HepG2 (cell line): ENCODE data around the gene RTEL1. TPM values are rescaled to one million over a fixed set of nuclear protein-coding genes. Genes with fewer than 3 reads are reported as not detected.

ENCODE experiments used
- ARNTL ChIP-seq: sonication (generic); formaldehyde crosslinking; IDR thresholded peaks from 2 replicates; pipeline ENCODE4 v1.4.0; 2020; ENCODE audit warnings: mild to moderate bottlenecking, missing genetic modification reagents
- BHLHE40 ChIP-seq: IDR thresholded peaks from 2 replicates; pipeline ENCODE4 v1.6.1; 2011; ENCODE audit warnings: low read length, improper control_type of control experiment
- BORCS8-MEF2B ChIP-seq: sonication (generic); formaldehyde crosslinking; IDR thresholded peaks from 2 replicates; pipeline ENCODE4 v1.8.0; 2022; ENCODE audit warnings: mild to moderate bottlenecking, missing genetic modification reagents
- CBX5 ChIP-seq: sonication (generic); formaldehyde crosslinking; IDR thresholded peaks from 2 replicates; pipeline ENCODE4 v1.4.0; 2020; ENCODE audit warnings: missing genetic modification reagents, borderline replicate concordance
- CHD4 ChIP-seq: fragments of 200-600 bp; sonication (generic); IDR thresholded peaks from 2 replicates; pipeline ENCODE4 v1.7.0; 2017; ENCODE audit warnings: mild to moderate bottlenecking, low read length, borderline replicate concordance
- CTCF ChIP-seq: sonication (generic); formaldehyde crosslinking; IDR thresholded peaks from 2 replicates; pipeline ENCODE4 v1.5.0; 2020; ENCODE audit warnings: mild to moderate bottlenecking, missing genetic modification reagents, moderate library complexity
- FOXM1 ChIP-seq: sonication (generic); formaldehyde crosslinking; IDR thresholded peaks from 2 replicates; pipeline ENCODE4 v1.5.0; 2020; ENCODE audit warnings: missing genetic modification reagents
- FOXP1 ChIP-seq, 2 experiments: fragments of 450-650 bp in 1 of 2; IDR thresholded peaks; 2 replicates each; pipeline ENCODE4 v1.6.1; 2017 to 2018; ENCODE audit warnings: antibody characterized with exemption in 1 of 2
- FOXP4 ChIP-seq: sonication (generic); formaldehyde crosslinking; IDR thresholded peaks from 2 replicates; pipeline ENCODE4 v1.4.0; 2020; ENCODE audit warnings: missing genetic modification reagents
- NFE2 ChIP-seq: sonication (generic); formaldehyde crosslinking; IDR thresholded peaks from 2 replicates; pipeline ENCODE4 v1.4.0; 2020; ENCODE audit warnings: missing genetic modification reagents
- PHB2 ChIP-seq: fragments of 450-650 bp; IDR thresholded peaks from 2 replicates; pipeline ENCODE4 v1.6.1; 2018; ENCODE audit not compliant: partially characterized antibody
- PREB ChIP-seq: sonication (generic); formaldehyde crosslinking; IDR thresholded peaks from 2 replicates; pipeline ENCODE4 v1.4.0; 2020; ENCODE audit warnings: missing genetic modification reagents
- REPIN1 ChIP-seq: sonication (generic); formaldehyde crosslinking; IDR thresholded peaks from 2 replicates; pipeline ENCODE4 v1.8.0; 2022; ENCODE audit warnings: missing genetic modification reagents, low read depth, mild to moderate bottlenecking, borderline replicate concordance
- UBTF ChIP-seq: sonication (generic); formaldehyde crosslinking; IDR thresholded peaks from 2 replicates; pipeline ENCODE4 v1.4.0; 2020; ENCODE audit warnings: mild to moderate bottlenecking, missing genetic modification reagents
- YY1 ChIP-seq: IDR thresholded peaks from 2 replicates; pipeline ENCODE4 v1.6.1; 2011; ENCODE audit warnings: low read length, low read depth, moderate library complexity, mild to moderate bottlenecking; ENCODE audit not compliant: insufficient read depth, insufficient replicate concordance
- ZNF10 ChIP-seq: sonication (generic); formaldehyde crosslinking; IDR thresholded peaks from 2 replicates; pipeline ENCODE4 v1.4.0; 2020; ENCODE audit warnings: mild to moderate bottlenecking, low read depth, missing genetic modification reagents, borderline replicate concordance
- ZNF549 ChIP-seq: sonication (generic); formaldehyde crosslinking; IDR thresholded peaks from 2 replicates; pipeline ENCODE4 v1.5.0; 2020; ENCODE audit warnings: missing genetic modification reagents
- ZNF678 ChIP-seq: sonication (generic); formaldehyde crosslinking; IDR thresholded peaks from 2 replicates; pipeline ENCODE4 v1.4.0; 2020; ENCODE audit warnings: mild to moderate bottlenecking, missing genetic modification reagents
- ZSCAN30 ChIP-seq: sonication (generic); formaldehyde crosslinking; IDR thresholded peaks from 2 replicates; pipeline ENCODE4 v1.5.0; 2020; ENCODE audit warnings: mild to moderate bottlenecking, missing genetic modification reagents
- polyA plus RNA-seq, 8 experiments: library from polyadenylated mRNA; depleted of rRNA in 3 of 8; stranded (reverse) in 7 of 8; unstranded in 1 of 8; fragments of >200 nt; fragmentation: Illumina TruSeq in 4 of 8; extraction: Trizol in 4 of 8; gene quantifications; 2 replicates each; pipeline versions ENCODE4 v1.2.1 to v1.2.3, GENCODE V29; 2011 to 2016; ENCODE audit warnings: low read depth in 4 of 8, missing spikeins in 1 of 8, mixed read lengths in 1 of 8; ENCODE audit not compliant: insufficient read depth in 1 of 8
- total RNA-seq, 5 experiments: library from RNA; depleted of rRNA; stranded (reverse); fragments of >200 nt; fragmentation: Illumina TruSeq; extraction: Trizol; gene quantifications; 2 replicates each; pipeline ENCODE4 v1.2.3, GENCODE V29; 2016; ENCODE audit warnings: low read depth in 1 of 5

The RTEL1 gene
- total and polyA plus RNA-seq, 2 of the 13 experiments (the other 11 are each of a cell fraction or from before 2014, with no cell fraction given), result 21.8 to 36.4 TPM

- TF ChIP-seq PHB2 (no peak), PREB (CRISPR knock-in tag) (no peak; the same call in 1 of the 2 replicates), ZNF549 (CRISPR knock-in tag) (0 out of 2 replicates have a peak, but pooled peaks have one; percentile 11), ARNTL (CRISPR knock-in tag) (peak; percentile 77), CHD4 (no peak), NFE2 (CRISPR knock-in tag) (no peak), ZNF10 (CRISPR knock-in tag) (no peak; the same call in 1 of the 2 replicates), BHLHE40 (peak; percentile 75), FOXP4 (CRISPR knock-in tag) (peak; percentile 45; the same call in 1 of the 2 replicates), REPIN1 (CRISPR knock-in tag) (peak; percentile 69), ZSCAN30 (CRISPR knock-in tag) (0 out of 2 replicates have a peak, but pooled peaks have one; percentile 78), ZNF678 (CRISPR knock-in tag) (peak; percentile 99), UBTF (peak; percentile 95), FOXM1 (CRISPR knock-in tag) (peak; percentile 64; the same call in 1 of the 2 replicates), YY1 (peak; percentile 78), BORCS8-MEF2B (CRISPR knock-in tag) (peak; percentile 98), FOXP1 (IDR thresholded peaks at IDR 0.05) (no peak), FOXP1 (CRISPR knock-in tag; IDR thresholded peaks at IDR 0.05) (no peak), CBX5 (CRISPR knock-in tag) (peak; percentile 59; the same call in 1 of the 2 replicates), CTCF (CRISPR knock-in tag) (peak; percentile 66)
Measured at GRCh38 chr20:63737945-63738686, 80.0 kb downstream of the RTEL1 start (continued).
